HG03159 (cell line): ENCODE data around the gene CAMK2B.

ENCODE experiments used
- ATAC-seq: cut with Tn5 transposase; IDR thresholded peaks from one replicate; pipeline ENCODE4 v1.9.1; 2021; ENCODE audit warnings: mild to moderate bottlenecking, moderate library complexity; ENCODE audit not compliant: unreplicated experiment

Gene CAMK2B

DNA sequence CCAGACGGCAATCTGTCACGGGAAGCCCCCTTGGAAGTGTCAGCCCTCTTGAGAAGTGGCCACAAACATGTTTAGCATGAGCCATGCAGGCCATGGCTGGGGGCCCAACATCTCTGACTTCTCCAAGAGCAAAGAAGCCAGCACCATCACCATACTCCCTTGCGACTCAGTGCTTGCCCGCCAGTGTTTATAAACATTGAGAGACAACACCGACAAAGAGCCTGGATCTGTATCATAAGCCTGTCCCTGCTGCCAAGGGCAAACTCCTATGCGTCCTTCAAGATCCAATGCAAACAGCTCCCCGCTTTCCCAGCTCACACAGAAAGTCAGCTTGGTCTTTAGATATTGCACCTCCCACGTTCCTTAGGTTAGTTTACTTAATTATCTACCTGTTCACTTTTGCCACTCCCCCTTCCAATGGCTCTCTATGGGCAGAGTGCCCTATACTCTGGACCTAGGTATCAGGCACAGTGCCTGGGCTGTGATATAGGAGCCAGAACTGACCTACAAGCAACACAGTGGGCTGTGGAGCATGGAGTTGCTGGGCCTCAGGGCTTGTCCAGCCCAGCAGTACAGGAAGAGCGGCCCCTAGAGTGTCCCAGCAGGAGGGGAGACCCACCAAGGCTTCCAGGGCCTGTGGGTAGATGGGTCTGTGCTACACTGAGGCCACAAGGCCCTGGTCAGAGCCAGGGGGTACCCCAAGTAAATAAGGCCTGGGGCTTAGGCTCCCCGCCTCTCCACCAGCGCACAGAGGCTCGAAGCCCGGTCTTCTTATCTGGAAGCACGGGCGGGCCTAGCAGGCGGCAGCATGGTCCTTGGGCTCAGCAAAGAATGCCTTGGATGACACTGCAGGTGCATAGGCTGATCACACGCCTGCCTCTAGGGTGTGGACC, 37.7 kb downstream of the CAMK2B start:
- no peak for ATAC-seq

DNA sequence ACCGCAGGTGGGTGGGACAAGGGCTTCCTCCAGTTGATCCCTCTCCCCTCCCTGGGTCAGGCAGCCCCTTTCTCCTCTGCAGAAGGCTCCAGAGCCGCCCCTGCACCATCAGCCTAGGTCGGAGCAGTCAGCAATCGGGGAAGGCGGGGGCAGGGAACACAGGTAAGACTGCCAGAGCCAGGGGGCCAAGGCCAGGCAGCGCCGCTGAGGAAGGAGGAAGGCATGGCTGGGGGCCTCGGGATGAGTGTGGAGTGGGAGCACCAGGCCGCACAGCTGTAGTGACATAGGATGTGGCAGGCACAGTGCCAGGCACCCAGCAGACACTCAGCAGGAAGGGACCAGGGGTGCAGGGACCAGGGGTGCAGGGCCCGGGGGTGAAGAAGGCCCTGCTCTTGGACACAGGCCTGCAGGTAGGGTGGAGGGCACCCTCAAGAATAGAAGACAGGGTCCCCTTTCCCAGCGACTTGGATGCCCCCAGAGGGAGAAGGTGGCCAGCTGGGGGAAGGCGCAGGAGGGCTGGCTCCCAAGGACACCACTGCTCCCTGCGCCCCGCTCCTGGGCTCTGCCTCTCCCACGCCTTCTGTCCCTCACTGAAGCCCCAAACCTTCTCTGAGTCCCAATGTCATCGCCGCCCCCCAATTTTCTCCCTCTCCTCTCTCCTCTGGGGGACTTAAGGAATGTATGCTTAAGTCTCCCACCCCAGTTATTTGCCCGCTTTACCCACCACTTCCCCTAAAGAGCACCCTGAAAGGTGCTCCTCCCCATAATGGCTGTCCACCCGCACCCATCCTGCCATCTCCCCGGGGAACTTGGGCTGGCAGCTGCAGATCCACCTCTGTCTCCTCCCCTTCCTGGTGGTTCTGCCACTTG, 38.5 kb downstream of the CAMK2B start:
- ATAC-seq: no peak

DNA sequence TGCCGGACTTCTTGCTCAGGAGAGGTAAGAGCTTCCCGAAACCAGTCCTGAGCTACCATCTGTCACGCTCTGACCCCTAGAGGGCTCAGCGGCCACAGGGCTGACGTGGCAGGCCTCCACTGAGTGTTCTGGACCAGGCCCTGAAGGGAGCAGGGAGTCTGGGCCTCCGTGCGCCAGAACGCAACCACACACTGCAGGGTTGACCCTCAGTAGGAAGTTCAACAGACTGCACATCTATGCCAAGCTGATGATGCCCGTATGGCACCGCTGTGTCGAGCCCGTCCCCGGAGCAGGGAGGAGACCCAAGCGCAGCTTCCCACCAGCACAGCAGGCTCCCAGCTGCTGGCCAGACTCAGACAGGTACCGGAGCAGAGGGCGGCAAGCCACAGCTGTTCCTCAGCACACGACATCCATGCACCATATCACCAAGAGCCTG, 39.2 kb downstream of the CAMK2B start:
- ATAC-seq: no peak

DNA sequence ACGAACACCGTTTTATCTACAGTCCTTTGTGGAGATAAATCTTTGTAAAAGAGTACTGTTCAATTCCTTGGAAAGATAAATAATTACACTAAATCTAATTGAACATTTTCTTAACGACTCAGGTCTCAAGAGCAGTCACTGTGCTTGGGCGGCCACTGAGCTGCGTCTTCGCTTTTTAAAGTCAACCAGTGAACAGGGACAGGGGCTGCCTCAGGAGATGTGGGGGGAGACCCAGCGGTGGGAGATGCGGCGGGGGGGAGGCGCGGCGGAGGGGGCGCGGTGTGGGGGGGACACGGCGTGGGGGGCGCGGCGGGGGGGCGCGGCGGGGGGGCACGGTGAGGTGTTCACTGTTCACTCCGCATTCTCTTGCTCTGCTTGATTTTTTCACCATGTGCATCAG, 39.8 kb downstream of the CAMK2B start:
- no peak for ATAC-seq

DNA sequence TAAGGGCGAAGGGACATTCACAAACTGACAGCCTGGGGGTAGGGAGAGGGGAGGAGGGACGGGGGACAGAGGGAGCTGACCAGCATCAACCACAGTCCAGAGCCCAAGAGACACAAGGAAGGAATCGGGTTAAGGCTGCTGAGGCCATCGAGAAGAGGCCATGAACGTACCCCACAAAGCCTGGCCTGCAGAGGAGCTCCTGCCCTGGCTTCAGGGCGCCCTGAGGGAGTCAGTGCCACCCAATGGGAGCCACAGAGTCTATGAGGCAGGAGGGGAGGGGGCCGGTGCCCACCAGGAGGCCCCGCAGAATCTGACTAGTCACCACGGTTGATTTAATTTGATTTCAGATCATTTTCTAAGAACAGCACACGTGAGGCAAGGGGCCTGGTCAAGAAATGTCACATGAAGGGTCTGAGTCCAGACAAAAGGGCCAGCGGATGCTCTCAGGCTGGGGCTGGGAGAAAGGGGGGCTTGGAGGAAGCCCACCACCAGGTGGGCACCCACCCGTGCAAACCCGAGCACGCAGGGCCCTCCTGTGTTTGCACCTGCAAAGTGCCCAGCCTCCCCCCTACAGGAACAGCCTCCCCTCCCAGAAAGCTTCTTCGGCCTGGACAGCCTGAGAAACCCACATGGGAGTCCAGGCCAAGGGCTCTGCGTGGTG, 40.4 kb downstream of the CAMK2B start:
- no peak for ATAC-seq

DNA sequence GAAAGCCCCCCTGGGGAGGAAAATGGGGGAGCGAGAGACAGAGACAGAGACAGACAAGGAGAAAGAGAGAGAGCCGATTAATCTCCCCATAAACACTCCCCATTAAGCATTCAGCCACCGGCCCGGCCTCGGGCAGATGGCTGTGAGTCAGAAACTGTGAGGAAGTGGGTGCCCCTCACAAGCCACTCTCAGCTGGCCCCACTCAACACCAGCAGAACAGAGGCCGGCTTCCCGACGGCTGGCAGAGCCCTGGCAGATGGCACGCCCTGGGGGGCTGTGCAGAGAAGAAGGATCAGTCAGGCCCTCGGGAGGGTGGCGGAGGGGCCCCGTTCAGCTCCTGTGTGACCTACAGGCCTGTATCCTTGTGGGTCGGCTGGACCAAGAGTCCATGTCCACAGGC, 41.2 kb downstream of the CAMK2B start:
- no peak for ATAC-seq

DNA sequence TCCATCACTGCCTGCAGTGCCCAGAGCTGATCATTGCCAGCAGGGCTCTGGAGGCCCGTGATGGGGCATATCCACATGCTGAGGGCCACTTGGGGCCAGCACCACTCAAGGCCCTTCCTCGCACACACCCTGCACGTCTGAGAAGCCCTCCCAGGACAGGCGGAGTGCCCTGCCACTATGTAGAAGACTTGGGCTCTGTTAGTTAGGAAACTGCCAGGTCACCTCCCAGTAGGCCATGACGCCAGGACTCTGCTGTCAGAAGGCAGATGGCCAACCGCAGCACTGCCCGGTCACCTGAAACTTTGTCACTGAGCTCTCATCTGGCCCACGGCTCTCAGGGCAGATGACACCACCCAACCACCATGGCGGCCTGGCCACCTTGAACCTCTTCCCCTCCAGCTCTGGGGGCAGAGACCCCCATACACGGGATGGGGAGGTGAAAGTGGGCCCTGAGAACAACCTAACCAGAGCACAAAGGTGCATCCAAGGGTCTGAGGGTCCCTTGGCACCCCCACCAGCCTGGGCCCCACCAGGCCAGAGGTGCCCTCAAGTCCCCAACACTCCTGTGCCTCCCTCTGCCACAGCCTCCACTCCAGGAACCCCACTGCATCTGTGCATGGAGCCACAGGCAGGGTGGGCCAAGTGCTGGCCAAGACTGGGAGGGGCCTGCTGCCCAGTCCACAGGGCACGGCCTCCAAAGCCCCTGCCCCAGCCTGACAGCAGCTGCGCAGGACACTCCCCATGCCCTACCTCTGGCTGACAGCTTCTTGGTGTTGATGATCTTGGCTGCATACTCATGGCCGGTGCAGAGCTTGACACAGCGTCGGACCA, 41.8 kb downstream of the CAMK2B start:
- ATAC-seq: no peak

DNA sequence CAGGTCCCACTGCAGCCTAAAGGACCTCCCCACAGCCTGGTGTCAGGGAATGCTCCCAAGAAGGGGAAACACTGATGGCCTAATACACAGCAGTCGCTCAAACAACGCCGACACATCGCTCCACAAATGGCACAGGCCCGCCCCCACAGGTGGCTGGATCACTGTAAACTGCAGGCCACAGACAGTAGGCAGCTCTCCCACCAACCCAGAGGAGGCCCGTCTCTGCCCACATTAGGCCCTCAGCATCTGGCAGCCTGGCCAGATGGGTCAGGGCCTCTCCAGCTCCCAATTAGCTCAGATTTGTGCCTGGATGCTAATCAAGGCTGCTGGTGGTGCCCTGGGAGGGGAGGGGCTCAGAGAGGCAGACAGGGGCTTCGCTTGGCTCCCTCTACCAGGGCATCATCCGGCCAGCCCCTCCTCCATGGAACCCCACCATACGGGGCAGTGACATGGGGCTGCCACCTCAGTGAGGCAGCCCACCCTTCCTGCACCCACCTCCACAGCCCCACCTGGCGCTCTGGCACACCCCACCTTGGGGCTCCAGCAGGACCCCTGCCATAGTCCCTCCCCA, 42.7 kb downstream of the CAMK2B start:
- no peak for ATAC-seq

DNA sequence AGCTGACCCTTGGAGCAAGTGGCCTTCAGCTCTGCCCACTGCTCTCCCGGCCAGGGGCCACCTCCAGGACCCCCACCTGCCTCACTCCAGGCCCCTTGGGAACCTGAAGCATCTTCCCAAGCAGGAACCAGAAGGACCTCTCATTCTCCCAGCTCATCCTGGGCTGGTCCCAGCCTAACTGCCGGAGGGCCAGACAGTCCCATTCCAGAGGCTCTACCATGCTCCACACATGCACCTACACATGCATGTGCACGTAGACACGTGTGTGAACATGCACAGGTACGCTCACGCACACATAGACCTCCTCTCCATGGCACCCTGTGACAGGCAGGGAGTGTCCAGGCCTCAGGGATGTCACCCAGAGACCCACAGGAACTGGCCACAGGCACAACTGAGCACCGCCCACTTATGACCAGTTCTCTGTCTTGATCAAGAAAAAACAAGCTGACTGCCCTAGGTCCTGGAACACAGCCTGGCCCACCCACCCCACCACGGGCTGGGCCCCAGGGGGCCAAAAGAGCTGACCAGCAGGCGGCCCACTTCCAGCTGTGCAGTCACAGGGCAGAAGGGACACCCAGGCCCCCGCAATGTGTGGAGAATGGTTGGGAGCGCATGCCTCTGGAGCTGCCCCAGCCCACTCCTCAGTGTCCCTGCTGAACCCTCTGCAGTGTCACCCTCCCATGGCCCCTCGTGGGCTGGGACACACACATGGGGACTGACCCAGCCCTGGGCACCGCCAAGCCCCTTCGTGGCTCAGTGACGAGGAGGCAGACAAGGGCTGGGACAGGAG, 43.4 kb downstream of the CAMK2B start:
- ATAC-seq: no peak

DNA sequence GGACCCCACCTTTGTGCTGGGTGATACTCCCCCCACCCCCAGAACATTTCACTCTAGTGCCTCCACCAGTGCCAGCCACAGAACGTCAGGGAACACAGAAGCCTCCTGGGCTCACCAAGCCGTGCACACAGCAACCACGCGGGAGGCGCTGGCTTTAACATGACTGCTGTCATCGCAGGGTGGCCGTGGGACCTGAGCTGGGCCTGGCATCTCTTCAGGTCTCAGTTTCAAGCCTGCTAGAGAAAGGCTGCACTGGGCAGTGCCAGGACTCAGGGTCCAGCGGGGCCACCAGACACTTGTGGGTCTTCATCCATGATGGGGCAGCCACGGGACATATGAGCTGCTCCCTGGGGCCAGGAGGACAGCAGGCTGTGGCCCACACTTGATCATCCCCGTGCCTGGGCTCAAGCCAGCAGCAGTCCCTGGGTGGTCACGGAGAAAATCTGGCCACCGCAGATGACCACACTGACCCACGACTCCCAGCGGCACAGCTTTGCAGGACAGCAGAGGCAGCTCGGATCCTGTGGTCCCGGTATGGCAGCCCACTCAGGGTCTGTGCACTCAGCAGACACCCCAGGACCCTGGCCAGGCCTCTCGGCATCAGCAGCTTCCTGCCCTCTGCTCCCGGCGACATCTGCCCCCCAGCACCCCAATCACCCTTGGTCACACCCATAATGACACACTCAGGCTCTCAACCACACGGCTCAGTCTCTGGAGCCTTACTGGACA, 44.2 kb downstream of the CAMK2B start:
- no peak for ATAC-seq

DNA sequence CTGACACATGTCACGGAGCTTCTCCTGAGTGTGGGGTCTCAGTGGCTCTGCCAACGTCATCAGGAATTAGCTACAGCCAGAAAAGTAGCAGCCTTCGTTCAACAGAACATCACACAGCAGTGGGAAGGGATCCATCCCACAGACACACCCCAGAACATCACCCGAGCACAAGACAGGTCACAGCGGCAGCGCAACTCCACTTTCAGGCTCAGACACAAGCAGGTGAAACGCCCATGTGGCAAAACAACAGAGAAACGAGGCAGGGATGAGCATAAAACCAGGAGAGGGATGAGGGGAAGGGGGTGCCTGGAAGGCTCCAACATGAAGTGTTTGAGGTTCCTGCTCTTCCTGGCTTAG, 44.8 kb downstream of the CAMK2B start:
- ATAC-seq: no peak

DNA sequence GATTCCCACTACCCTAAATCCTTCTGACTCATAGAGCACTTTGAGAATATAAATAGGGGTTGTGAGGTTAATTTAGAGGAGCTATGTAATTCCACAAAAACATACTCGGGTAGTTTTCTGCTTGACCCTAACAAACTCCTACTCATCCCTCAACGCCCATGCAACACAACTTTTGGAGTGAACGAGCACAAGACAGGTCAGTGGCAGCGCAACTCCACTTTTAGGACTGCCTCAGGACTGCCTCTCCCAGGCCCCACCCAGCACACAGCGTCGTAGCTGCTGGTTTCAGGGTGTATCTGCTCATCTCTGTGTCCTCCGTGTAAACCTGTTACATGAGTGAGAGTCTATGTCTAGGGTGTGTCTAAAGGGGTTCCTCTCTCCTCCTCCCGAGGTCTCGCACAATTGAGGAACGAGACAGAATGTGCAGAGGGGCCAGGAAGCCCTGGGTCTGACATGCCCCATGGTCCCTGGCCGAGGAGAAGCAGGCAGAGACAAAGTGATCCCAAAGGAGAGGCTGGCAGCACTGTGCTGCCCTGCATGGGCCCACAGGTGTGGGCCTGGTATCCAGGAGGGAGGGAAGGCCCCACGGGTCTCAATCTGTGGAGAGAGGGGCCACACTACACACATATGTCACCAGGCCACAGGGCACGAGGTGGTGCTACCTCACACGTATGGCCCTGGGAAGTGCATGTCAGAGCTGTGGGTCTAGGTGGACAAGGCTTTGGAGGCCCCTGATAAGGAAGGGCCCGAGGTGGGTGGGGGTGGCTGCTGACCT, 45.5 kb downstream of the CAMK2B start:
- ATAC-seq: no peak

DNA sequence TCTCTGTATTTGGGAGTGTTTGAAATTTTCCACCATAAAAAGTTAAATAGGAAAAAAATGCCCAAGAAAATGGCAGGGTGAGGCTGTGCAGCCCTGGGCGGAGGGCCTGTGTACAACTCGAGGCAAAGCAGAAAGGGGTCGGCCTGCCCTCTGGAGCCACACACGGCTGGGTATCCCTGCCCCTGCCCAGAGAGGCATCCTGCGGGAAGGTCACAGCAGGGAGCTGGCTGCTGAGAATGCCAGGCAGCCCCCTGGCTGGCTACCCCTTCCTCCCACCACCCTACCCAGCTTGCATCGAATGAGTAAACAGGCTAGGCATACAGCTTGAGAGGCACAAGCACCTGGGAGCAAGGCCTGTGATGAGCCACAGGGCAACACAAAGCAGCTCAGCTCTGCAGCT, 46.1 kb downstream of the CAMK2B start:
- no peak for ATAC-seq

DNA sequence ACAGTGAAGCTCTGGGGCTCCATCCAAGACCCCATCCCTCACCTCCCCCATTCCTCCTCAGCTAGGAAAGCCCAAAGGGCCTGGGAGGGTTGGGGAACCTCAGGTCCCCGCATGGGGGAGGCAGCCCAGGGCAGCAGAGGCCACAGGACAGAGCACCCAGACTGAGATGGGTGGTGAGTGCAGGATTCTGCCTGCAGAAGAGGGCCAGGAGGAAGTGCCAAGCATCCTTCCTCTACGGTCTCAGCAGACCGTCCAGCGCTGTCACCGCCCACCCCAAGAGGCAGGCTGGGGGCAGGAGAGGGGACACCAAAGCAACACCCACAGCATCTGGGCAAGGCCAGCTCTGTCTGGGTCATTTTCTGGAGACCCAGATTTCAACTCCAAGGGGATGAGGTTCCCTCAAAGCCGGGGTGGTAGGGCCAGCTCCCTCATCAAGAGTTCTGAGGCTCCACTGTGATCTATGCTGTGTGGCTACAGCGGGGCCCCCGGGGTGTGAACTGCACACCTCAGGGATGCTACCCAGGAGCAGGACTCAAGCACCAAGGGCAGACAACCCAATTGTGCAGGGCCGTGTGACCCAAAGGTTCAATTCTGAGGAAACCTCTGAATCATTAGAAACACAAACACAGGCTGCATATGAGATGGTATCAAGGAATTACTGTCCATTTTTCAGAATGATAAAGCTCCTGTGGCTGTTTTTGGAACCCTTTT, 46.8 kb downstream of the CAMK2B start:
- ATAC-seq: no peak

DNA sequence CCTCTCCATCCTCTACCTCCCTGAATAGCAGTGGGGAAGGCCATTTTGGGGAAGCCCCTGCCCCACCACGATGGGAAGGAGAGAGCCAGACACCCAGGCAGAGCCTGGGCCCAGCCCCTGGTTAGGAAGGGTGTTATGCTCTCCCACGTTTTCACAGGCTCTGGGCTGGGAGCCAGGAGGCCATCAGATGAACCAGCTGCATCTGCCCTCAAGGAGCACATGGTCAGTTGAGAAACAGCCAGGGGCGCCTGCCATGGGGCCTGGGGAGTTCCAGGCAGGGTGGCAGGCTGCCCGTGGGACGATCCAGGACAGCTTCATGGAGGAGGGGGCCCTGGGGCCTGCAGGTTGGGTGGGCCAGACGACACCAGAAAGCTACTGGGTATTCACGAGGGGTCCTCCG, 47.5 kb downstream of the CAMK2B start:
- no peak for ATAC-seq

DNA sequence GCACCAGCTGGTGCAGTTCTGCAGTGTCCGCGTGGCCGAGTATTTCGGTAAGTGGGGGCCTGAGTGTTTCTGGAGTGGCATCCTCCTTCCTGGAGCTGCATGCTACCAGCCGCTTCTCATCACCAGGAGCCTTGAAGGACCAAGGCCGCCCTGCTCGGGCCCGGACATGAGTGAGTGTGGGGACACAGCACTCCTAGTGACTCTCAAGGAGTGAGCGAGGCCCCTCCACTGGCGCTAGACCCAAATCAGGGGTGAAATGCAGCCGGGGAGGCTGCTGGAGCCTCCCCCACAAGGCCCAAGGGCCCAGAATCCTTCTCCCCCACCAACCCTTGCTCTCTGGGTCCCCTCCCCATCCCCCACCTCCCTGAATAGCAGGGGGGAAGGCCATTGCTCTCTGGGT, 48.0 kb downstream of the CAMK2B start:
- no peak for ATAC-seq

DNA sequence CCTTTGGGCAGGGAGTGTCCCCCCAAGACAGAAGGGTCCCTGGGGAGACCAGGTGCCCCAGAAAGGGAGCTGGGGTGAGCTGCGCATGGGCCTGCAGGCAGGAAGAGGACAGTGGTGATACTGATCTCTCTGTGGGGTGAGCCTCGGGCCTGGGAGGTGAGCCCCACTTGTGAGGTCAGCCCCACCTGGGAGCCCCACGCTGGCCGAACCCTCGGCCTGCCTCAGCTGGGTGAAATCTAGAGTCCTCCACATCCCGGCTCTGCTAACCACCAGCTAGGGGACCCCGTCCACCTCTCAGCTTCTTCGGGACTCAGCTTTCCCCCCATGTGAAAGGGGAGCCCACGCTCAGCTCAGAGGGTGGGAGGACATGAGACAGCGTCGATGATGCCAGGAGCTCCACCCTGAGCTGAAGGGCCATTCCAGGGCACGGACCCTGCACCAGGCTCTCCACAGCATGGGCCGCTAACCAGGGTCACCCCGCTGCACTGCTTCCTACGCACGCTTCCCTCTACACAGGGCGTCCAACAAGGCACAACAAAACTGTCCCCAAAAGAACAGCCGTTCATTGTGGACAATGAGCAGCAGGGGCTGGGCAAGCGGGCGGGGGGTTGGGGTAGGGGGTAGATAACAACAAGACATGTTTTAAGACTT, 48.7 kb downstream of the CAMK2B start:
- ATAC-seq: no peak
